GM21390 (cell line): ENCODE results near the gene PRPF31.

Experiments used
- ATAC-seq: cut with Tn5 transposase; IDR thresholded peaks from one replicate; pipeline ENCODE4 v1.9.1; 2021; ENCODE audit not compliant: unreplicated experiment

The PRPF31 gene

DNA sequence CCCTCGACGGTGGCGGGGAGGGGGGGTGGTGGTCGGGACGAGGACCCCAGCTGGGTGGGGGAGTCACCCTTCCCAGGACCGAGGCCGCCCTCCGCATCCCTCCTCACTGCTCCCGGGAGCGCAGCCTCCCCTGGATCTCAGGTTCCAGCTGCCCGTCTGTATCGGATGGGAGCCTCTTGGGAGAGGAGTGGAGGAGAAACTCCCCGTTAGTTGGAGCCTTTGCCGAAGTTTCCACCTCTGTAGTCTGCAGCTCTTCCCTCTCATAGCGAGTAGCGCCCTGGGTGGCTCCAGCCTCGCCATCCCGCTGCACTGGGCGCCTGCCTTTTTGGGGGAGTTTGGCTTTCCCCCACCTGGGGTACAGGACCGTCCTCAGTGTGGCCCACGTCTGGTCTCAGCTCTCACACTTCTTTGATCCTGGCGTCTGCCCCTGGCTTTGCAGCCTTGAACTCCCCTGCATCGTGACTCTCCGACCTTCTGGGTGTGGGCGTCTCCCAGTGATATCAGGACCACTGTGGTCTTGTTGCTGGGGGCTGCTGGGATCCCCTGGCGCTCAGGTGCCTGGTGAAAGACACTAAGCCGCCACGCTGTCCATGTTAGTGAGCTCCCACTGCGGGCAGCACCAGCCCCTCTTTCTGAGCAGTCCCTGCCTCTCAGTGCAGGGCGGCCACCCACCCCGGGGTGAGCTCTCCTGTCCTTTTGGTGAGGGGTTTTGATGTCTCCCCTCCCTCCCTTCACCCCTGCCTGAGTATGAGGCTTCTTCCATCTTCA, 23.1 kb downstream of the PRPF31 start:
- ATAC-seq: no peak

DNA sequence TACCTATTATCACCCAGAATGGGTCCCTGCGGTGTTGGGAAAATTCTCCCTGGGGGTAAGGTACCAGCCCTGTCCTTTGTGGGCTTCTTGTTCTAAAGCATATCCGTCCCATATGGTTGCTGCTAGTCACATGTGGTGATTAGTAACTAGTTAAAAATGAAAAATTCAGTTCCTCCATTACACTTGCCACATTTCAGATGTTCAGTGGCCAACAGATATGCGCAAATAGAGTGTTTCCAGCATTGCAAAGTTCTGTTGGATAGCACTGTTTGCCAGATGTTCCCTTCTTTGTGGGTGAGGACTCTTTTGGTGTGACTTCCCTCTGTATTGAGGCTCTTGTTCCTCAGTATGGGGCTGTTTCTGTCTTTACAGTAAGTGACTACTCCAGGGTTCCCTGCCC, 25.8 kb downstream of the PRPF31 start:
- no peak for ATAC-seq

DNA sequence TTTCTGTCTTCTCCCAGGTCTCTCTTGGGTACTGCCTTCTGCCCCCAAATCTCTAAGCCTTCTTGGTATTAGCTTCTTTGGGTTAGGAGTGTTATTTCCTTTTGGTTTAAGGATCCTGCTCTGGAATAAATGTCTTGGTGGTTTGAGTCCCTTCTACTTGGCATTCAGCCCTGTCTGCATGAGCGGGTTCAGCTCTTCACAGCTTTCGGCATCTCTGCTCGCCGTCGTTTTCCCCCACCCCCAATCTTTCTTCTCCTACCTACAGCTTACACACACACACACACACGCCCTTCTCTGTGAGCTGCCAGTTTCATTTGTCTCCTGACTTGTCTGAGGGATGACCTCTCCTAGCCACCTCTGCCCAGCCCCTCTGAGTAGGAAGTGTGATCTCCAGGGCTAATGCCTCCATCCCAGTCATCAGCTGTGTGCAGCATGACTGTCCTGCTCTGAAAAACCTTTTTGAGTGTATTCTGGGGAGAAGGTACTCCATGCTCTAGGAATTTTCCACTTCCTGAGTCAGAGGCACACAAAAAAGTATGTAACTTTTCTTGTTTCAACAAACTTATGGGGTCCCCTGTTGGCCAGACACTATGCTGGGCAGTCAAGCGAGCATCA, 26.7 kb downstream of the PRPF31 start:
- no peak for ATAC-seq

DNA sequence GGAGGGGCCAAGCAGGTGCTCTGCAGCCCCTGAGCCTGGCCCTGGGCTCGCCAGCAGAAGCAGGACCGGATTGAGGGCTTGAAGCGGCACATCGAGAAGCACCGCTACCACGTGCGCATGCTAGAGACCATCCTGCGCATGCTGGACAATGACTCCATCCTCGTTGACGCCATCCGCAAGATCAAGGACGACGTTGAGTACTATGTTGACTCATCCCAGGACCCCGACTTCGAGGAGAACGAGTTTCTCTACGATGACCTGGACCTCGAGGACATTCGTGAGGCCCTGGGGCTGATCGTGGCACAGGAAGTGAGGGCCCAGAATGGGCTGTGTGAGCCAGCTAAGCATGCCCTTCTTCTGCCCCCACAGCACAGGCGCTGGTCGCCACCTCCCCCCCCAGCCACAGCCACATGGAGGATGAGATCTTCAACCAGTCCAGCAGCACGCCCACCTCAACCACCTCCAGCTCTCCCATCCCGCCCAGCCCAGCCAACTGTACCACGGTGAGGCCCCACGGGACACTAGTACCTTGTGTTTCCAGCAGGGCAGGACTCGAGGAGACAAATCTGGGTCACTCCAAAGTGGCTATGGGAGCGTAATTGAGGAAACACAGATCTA, 30.1 kb downstream of the PRPF31 start:
- no peak for ATAC-seq

DNA sequence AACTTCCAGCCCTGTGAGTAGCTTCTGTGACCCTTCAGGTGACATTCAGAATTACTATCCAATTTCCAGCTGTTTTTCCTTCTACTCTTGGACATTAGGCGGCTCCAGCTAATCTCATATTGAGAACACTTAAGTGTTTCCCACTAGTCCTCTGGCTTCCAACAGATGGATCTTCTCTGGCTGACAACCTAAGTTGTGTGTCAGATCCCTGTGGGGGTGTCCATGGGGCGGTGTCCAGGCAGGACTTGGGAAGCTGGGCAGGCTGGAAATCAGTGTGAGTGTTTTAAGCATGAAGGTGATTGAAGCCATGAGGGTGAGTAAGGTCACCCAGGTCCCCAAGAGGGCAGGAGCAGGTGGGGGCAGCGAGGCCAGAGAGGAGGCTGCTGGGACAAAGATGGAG, 32.1 kb downstream of the PRPF31 start:
- ATAC-seq: no peak

DNA sequence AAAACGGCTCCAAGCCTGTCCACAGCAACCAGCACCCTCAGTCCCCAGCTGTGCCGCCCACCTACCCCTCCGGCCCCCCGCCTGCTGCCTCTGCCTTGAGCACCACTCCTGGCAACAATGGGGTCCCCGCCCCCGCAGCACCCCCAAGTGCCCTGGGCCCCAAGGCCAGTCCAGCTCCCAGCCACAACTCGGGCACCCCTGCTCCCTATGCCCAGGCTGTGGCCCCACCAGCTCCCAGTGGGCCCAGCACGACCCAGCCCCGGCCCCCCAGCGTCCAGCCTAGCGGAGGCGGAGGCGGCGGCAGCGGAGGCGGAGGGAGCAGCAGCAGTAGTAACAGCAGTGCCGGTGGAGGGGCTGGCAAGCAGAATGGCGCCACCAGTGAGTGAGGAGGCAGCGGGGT, 32.6 kb downstream of the PRPF31 start:
- ATAC-seq: no peak

DNA sequence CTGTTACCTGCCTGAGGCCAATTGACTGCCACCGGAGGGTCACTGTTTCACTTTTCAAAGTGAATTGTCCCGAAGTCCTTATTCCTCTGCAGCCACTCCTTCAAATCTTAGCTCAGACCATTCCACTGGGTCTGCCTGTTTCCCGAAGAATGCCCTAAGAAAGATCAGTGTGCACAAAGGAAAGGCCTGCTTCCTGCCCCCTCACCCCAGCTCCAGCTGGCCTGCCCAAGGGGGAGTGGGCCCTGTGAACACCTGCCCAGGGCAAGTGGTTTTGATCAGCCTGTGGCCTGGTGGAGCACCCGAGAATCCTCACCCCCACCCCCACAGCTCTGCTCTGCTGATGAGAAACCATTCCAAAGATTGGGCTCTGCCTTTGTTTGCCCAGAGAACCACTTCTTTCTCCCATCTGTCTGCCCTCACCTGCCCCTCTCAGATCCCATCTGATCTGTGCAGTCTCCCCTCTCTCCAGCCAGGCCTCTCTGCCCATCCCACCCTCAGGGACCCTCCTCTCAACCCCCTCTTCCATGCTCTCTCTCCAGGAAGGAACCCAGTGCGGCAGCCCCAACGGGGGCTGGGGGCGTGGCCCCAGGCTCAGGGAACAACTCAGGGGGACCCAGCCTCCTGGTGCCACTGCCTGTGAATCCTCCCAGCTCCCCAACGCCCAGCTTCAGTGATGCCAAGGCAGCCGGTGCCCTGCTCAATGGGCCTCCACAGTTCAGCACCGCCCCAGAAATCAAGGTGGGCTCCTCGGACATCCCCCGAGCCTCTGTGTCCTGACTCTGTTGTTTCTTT, 33.7 kb downstream of the PRPF31 start:
- no peak for ATAC-seq

DNA sequence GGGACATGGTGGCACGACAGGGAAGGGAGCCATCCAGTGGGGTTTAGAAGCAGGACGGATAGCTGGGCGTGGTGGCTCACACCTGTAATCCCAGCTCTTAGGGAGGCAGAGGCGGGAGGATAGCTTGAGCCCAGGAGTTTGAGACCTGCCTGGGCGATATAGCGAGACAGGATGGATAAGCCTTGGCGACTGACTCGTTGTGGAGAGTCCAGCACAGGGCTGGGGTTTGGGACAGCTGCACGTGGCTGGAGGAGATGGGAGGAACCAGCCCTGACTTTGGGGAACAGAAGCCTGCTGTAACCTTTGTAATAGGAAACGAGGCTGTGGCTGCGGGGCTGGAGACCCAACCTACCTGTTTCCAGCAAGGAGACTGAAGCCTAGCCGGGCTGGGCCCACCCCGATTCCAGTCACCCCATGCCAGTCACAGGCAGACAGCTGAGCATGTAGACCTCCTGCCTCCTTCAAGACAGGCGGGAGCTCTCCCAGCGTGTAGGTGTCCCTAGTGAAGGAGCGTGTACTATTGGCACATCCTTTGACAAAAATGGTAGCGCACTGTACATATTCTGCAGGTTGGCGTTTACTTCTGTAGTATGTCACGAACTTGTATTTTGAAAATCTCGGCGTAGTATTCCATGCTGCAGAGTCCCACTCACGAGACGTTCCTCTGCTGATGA, 35.9 kb downstream of the PRPF31 start:
- no peak for ATAC-seq

DNA sequence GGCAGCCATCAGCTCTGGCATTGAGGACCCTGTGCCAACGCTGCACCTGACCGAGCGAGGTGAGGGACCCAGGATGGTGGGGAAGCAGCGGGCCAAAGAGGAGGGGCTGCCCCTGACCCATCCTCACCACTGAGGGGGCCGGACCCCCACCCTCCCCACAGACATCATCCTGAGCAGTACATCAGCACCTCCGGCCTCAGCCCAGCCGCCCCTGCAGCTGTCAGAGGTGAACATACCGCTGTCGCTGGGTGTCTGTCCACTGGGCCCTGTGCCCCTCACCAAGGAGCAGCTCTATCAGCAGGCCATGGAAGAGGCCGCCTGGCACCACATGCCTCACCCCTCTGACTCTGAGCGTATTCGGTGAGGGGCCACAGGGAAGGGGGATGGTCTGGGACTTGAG, 36.7 kb downstream of the PRPF31 start:
- no peak for ATAC-seq

DNA sequence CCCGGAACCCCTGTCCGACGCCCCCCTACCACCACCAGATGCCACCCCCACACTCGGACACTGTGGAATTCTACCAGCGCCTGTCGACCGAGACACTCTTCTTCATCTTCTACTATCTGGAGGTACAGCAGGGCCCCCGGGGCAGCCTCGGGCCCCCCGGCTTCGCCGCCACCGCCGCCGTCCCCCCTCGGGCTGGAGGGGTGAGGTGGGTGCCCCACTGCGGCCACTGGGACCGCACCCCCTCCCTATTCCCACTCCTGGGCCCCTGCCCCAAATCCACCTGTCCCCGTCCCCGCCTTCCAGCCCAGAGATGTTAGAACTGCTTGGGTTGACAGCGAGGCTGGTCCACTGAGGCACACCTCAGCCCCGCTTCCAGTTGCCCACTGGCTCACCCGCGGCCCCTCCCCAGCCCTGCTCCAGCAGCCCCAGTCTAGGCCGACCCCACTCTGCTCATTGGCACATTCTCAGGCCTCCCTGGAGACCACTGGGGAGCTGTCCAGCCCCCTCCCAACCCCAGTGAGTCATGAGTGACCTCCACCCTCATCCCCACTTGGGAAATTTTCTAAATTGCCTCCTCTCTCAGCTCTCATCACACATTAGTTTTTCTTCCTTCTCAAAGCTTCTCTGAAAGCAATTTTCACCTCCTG, 37.4 kb downstream of the PRPF31 start:
- ATAC-seq: no peak

DNA sequence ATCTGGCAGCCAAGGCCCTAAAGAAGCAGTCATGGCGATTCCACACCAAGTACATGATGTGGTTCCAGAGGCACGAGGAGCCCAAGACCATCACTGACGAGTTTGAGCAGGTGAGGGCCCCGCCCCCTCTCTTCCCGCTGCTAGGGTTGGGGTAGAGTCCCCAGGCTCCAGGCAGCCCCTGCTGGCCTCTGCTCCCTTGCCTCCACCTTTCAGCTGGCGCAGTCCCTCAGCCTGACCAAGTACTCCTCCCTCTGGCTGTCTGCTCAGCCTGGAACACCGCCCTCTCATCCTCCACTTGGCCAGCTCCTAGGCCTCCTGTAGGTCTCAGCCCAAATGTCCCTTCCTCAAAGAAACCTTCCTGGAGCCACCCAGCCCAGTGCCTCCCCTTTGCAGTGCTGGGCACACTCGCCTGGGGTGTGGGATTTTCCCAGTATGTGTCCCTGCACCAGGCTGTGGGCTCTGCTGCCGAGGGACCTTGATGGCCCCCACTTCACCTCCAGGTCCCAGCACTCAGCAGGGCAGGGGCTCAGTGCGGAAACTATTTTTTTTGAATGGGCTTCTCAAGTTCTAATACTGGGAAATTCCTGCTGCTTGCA, 38.3 kb downstream of the PRPF31 start:
- no peak for ATAC-seq

DNA sequence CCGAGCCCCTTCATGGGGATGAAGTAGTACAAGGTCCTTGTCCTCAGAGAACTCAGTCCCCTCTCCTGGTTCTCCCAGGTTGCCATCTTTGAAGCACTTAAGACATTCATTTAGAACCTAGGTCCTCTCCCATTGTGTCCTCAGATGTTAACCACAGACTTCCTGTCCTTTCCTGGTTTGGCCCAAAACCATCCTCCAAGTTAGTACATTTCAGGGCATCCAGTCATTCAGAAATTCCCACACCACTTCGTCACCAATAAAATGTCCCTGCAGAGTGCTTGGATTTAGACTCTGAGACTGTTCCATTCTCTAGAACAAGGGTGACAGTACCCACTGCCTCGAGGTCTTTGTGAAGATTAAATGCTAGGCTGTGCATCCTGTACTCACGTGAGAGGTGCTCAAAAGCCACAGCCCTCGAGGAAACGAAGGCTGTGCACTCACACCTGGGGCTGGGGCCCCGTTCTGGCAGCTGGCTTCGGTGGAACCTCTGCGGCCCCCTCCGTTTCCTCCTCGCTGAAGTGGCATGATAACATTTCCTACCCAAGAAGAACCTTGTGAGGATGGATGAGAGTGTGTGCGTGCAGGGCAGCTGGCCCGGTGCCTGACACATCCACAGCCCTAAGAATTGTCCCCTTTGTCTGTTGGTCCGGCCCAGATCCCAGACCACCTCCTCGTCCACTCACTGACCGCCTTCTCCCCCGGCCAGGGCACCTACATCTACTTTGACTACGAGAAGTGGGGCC, 39.2 kb downstream of the PRPF31 start:
- no peak for ATAC-seq

DNA sequence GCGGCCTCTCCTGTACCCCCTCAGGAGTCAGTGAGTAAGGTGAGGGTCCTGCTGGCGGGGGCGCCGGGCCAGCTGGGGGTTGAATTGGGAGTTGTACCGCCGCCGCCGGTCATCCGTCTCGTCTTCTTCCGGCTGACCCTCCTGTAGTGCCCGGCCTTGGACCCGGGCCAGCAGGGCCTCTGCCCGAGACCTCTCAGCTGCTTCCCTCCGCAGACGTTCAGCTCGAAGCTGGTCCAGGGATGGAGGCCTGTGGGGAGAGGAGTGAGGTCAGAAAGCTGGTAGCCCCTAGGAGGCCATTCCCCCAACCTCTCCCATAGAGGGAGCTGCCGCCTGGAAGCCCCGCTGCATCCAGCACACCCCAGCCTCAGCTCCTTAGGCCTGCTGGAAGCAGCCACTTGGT, 40.1 kb downstream of the PRPF31 start:
- ATAC-seq: no peak

DNA sequence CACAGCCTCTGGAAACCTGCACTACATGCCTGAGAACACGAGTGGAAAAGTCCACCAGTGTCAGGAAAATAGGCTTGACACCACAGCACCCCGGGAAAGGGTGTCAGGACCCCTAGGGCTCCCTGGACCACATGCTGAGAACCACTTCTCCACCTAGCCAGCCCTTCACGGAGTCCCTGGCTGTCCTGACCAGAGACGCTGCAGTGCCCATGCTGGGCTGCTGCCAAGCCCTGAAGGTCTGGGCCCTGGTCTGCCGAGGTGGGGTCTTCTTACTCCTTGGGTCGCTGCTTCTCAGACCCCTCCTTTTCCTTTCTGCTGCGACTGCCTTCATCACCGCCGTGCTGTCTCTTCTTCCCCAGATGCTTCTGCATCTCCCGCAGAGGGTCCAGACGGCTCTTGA, 40.9 kb downstream of the PRPF31 start:
- ATAC-seq: no peak

DNA sequence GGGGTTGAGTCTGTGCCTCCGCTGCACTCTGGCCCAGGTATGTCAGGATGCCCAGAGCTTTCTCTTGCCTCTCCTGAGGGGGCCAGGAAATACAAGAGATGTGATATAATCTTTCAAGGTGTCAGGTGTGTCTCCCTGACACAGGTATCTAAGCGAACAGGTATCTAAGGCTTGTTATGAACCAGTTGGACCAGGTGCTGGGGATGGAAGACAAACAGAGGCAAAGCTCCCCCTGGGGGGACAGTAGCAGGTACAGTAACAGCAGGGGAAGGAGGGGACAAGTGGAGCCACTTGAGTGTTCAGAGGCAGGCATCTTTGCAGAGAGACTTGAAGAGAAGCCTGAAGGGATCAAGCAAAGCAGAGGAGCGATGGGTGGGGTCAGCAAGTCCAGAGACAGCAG, 41.4 kb downstream of the PRPF31 start:
- no peak for ATAC-seq

DNA sequence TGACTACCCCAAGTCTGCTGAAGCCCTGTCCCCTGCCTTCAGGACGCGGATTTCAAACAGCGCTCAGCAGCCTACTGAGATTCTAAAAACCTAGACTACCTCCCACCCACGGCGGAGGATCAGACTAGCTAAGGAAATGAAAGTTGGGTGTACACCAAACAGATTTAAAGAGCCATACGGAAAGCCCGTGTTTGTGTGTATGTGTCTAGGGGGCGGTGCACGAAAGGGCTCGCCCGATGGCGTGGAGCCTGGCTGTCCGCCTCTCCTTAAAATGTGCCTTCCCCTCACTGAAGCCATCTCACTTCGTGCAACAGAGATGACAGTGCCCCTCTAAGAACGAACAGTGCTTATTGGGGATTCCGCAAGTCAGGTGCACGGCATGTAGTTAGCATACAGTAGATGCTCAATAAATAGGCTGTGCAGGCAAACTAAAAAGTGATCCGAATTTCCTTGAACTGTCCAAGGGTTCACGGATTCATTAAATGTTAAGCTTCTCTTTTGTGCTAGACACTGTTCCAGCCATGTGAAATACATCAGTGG, 43.3 kb downstream of the PRPF31 start:
- no peak for ATAC-seq

DNA sequence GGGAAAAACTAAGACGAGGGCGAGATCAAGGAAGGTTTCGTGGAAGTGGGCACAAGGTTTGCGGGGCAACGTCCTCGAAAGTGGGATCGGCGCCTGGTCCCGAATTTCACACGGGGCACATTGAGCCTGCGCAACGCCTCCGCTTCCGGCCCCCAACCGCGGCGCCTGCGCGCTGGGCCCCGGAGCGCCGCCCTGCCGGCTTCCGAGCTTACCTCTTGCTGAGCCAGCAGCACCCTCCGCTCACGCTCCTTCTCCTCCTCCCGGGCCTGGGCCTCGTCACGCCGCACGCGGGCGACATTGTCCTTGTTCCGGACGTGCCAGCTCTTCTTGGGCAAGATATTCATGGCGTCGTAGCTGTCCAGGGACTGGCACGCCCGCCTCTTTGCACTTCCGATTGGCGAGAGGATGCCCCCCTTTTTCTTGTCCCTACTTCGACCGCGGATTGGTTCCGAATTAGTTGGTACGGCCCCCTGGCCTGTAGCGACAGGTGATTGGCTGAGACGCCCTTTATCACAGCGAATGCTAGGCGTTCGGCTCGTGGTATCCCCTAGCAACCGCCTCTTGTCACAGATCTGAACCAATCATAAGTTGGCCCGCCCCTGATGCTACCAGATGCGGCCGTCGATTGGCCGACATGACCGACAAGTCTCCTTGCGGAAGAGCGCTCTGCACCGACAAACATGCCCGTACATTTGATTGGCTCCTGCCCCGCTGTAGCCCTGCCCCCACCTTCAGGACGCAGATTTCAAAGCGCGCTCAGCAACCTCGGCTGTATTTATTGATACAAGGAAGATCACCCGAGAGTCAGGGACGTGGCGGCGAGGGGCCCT, 44.0 kb downstream of the PRPF31 start, which contains the start of gene LENG1:
Gene LENG1, minus strand, starts transcription at position 370 of the 830 bp plus-strand sequence. Its CDS starts 26 bp downstream, at position 344.
- peak; percentile 92 for ATAC-seq

DNA sequence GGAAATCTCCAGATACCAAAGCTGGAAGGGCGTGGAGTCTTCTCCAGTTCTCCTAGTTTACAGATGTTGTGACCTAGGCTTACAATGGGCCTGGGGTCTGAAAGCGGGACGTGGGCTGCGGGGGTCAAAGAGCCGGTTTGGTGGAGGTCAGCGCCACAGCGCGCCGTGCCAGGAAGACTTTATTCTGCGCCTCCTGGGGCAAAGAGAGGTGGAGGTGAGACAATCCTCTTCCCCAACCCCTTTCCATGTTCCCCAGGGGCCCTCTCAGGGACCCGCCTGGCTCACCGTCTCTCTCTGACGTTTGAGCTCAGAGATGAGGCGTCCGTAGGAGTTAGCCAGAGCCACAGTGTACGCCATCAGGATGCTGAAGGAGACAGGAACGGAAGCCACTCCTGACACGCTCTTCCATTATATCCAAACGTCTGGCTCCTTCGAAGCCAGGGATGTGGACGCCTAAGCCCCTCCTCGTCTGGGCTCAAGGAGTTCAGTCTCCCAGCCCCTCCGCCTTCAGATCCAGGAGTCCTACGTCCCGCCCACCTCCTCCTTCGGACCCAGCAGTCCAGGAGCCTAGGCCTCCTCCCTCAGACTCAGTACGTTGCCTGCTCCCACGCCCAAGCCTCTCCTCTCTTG, 44.7 kb downstream of the PRPF31 start:
- ATAC-seq: no peak
